K562 (cell line): Measurements from ENCODE around the gene AP1G1. TPM values are rescaled to one million over a fixed set of nuclear protein-coding genes. Genes with fewer than 3 reads are reported as not detected.

Experiments
- BHLHE40 ChIP-seq: IDR thresholded peaks from 2 replicates; pipeline ENCODE4 v1.6.1; 2011; ENCODE audit warnings: low read length, improper control_type of control experiment
- BRD9 ChIP-seq: fragments of 450-650 bp; IDR thresholded peaks from 2 replicates; pipeline ENCODE4 v1.6.1; 2018; ENCODE audit warnings: low read depth; ENCODE audit not compliant: partially characterized antibody
- CHD4 ChIP-seq: fragments of 200-600 bp; sonication (generic); IDR thresholded peaks from 3 replicates; pipeline ENCODE4 v1.6.1; 2012; ENCODE audit warnings: low read depth, mild to moderate bottlenecking, mixed read lengths, low read length, inconsistent platforms; ENCODE audit not compliant: insufficient read depth, insufficient replicate concordance, poor library complexity, severe bottlenecking
- CTBP1 ChIP-seq: fragments of 450-650 bp; IDR thresholded peaks from 2 replicates; pipeline ENCODE4 v1.6.1; 2016; ENCODE audit warnings: borderline replicate concordance
- E2F1 ChIP-seq: sonication (generic); formaldehyde crosslinking; IDR thresholded peaks from 2 replicates; pipeline ENCODE4 v1.8.1; 2023; ENCODE audit warnings: mild to moderate bottlenecking, missing genetic modification reagents, moderate library complexity
- HDAC2 ChIP-seq: fragments of 450-650 bp; IDR thresholded peaks from 2 replicates; pipeline ENCODE4 v1.6.1; 2016; ENCODE audit warnings: mild to moderate bottlenecking
- JUNB ChIP-seq: fragments of 450-650 bp; formaldehyde crosslinking; conservative IDR thresholded peaks from 2 replicates; pipeline ENCODE4 v1.4.0; 2020; ENCODE audit warnings: mild to moderate bottlenecking
- JUND ChIP-seq, 2 experiments: IDR thresholded peaks; 2 replicates in 1 of 2; 3 replicates in 1 of 2; pipeline ENCODE4 v1.6.1; 2011; ENCODE audit warnings: borderline replicate concordance in 2 of 2, low read depth in 2 of 2, low read length in 2 of 2, improper control_type of control experiment in 1 of 2, missing biosample characterization in 1 of 2, missing genetic modification characterization in 1 of 2, missing genetic modification reagents in 1 of 2
- NCOA6 ChIP-seq: fragments of 450-650 bp; IDR thresholded peaks from 2 replicates; pipeline ENCODE4 v1.6.1; 2017; ENCODE audit warnings: mild to moderate bottlenecking
- NFE2 ChIP-seq: IDR thresholded peaks from 2 replicates; pipeline ENCODE4 v1.6.1; 2014; ENCODE audit warnings: antibody characterized with exemption, low read depth
- PHF20 ChIP-seq: fragments of 450-650 bp; IDR thresholded peaks from 2 replicates; pipeline ENCODE4 v1.6.1; 2018; ENCODE audit not compliant: partially characterized antibody
- POLR2A ChIP-seq: fragments of 450-650 bp; conservative IDR thresholded peaks from 2 replicates; pipeline ENCODE4 v1.6.1; 2016
- POLR2H ChIP-seq: IDR thresholded peaks from 2 replicates; pipeline ENCODE4 v1.6.1; 2016; ENCODE audit warnings: missing genetic modification characterization, low read depth, mild to moderate bottlenecking, control low read depth, missing compliant biosample characterization, moderate library complexity
- PREB ChIP-seq: sonication (generic); formaldehyde crosslinking; IDR thresholded peaks from 2 replicates; pipeline ENCODE4 v1.8.1; 2023; ENCODE audit warnings: mild to moderate bottlenecking, missing genetic modification reagents
- RBM25 ChIP-seq: fragments of 200-400 bp; formaldehyde crosslinking; IDR thresholded peaks from 2 replicates; pipeline ENCODE4 v1.6.1; 2018; ENCODE audit warnings: low read length, low read depth, moderate library complexity; ENCODE audit not compliant: severe bottlenecking
- RBM39 ChIP-seq: fragments of 200-400 bp; formaldehyde crosslinking; optimal IDR thresholded peaks from 2 replicates; pipeline ENCODE3; 2018; ENCODE audit warnings: low read depth, low read length
- SIN3A ChIP-seq, 2 experiments: fragments of 150-350 bp in 1 of 2; IDR thresholded peaks; 2 replicates each; pipeline ENCODE4 v1.6.1; 2011 to 2016; ENCODE audit warnings: borderline replicate concordance in 2 of 2, low read depth in 2 of 2, low read length in 2 of 2, mild to moderate bottlenecking in 2 of 2, moderate library complexity in 2 of 2; ENCODE audit not compliant: control insufficient read depth in 1 of 2
- SOX6 ChIP-seq: fragments of 450-650 bp; IDR thresholded peaks from 2 replicates; pipeline ENCODE4 v1.6.1; 2014; ENCODE audit warnings: mild to moderate bottlenecking
- TAF15 ChIP-seq: fragments of 200-400 bp; formaldehyde crosslinking; IDR thresholded peaks from 2 replicates; pipeline ENCODE4 v1.6.1; 2017; ENCODE audit warnings: mild to moderate bottlenecking, low read depth, low read length, moderate library complexity
- TCF3 ChIP-seq: sonication (generic); formaldehyde crosslinking; IDR thresholded peaks from 2 replicates; pipeline ENCODE4 v1.4.0; 2020; ENCODE audit warnings: mild to moderate bottlenecking, missing genetic modification reagents
- ZBTB7A ChIP-seq: IDR thresholded peaks from 2 replicates; pipeline ENCODE4 v1.6.1; 2011; ENCODE audit warnings: low read depth, mild to moderate bottlenecking, low read length, moderate library complexity, borderline replicate concordance; ENCODE audit not compliant: control insufficient read depth
- ZEB2 ChIP-seq: fragments of 450-650 bp; IDR thresholded peaks from 2 replicates; pipeline ENCODE4 v1.6.1; 2016
- ZFP36 ChIP-seq: fragments of 150-350 bp; IDR thresholded peaks from 2 replicates; pipeline ENCODE4 v1.6.1; 2018; ENCODE audit warnings: low read length, low read depth; ENCODE audit not compliant: partially characterized antibody
- ZKSCAN3 ChIP-seq: fragments of 250-450 bp; sonication (Bioruptor Pico); IDR thresholded peaks from 2 replicates; pipeline ENCODE4 v1.4.0; 2020
- ZNF134 ChIP-seq: fragments of 250-450 bp; sonication (Bioruptor Pico); conservative IDR thresholded peaks from 2 replicates; pipeline ENCODE4 v1.4.0; 2020
- ZNF347 ChIP-seq: fragments of 450-650 bp; formaldehyde crosslinking; IDR thresholded peaks from 2 replicates; pipeline ENCODE4 v1.4.0; 2020; ENCODE audit warnings: low read depth, mild to moderate bottlenecking, moderate library complexity
- ZNF699 ChIP-seq: fragments of 250-450 bp; sonication (Bioruptor Pico); IDR thresholded peaks from 2 replicates; pipeline ENCODE4 v1.8.0; 2021; ENCODE audit warnings: mild to moderate bottlenecking, moderate library complexity; ENCODE audit not compliant: insufficient replicate concordance
- ZNF766 ChIP-seq: fragments of 200-800 bp; sonication (Bioruptor generic); conservative IDR thresholded peaks from 2 replicates; pipeline ENCODE4 v1.6.1; 2016; ENCODE audit warnings: missing genetic modification characterization, missing compliant biosample characterization
- polyA plus RNA-seq, 8 experiments: library from polyadenylated mRNA; depleted of rRNA in 4 of 8; stranded (reverse) in 5 of 8; unstranded in 3 of 8; fragments of >200 nt; fragmentation: Nextera tagmentation in 2 of 8; fragmentation: Illumina TruSeq in 1 of 8; extraction: Ambion mirVana in 2 of 8; extraction: Trizol in 1 of 8; gene quantifications; 2 replicates each; pipeline versions ENCODE4 v1.2.1 to v1.2.3, GENCODE V29; 2011 to 2014; ENCODE audit warnings: inconsistent platforms in 1 of 8, missing spikeins in 1 of 8
- total RNA-seq, 7 experiments: library from RNA; depleted of rRNA in 6 of 7; stranded (reverse); fragments of >200 nt in 6 of 7; fragmentation: Illumina TruSeq in 2 of 7; extraction: Trizol in 2 of 7; gene quantifications; 2 replicates each; pipeline versions ENCODE4 v1.2.1 to v1.2.3, GENCODE V29; 2011 to 2021; ENCODE audit warnings: low replicate concordance in 1 of 7

The AP1G1 gene
- total and polyA plus RNA-seq, 9 of the 15 experiments (the other 6 are each of a cell fraction or from before 2014, with no cell fraction given): 7.0 to 59.2 (median 42.0) TPM

- TF ChIP-seq SOX6: peak; percentile 43; the same call in 1 of the 2 replicates
- TF ChIP-seq E2F1 (CRISPR knock-in tag): 0 out of 2 replicates have a peak, but pooled peaks have one; percentile 47
- TF ChIP-seq ZBTB7A: peak; percentile 90; the same call in 1 of the 2 replicates
- TF ChIP-seq BHLHE40: peak; percentile 94
- no peak for TF ChIP-seq RBM39
- no peak for TF ChIP-seq ZNF766 (CRISPR knock-in tag)
- TF ChIP-seq CTBP1: peak; percentile 21; the same call in 1 of the 2 replicates
- TF ChIP-seq HDAC2: 0 out of 2 replicates have a peak, but pooled peaks have one; percentile 40
- no peak for TF ChIP-seq ZNF699 (CRISPR knock-in tag)
- 0 out of 2 replicates have a peak, but pooled peaks have one; percentile 26 for TF ChIP-seq TCF3 (CRISPR knock-in tag)
- peak; percentile 93 for TF ChIP-seq PHF20
- peak; percentile 83 for TF ChIP-seq POLR2A
- TF ChIP-seq BRD9: no peak
- no peak for TF ChIP-seq TAF15
- peak; percentile 94 to 96 for TF ChIP-seq SIN3A (IDR thresholded peaks at IDR 0.05; ENCODE audit: borderline replicate concordance in 2 of 2, control insufficient read depth in 1 of 2, low read depth in 2 of 2, low read length in 2 of 2)
- TF ChIP-seq ZNF134 (CRISPR knock-in tag): no peak
- TF ChIP-seq ZNF347: no peak
- TF ChIP-seq NFE2: no peak
- TF ChIP-seq NCOA6: no peak
- TF ChIP-seq POLR2H (tag): peak; percentile 72
- no peak for TF ChIP-seq ZEB2
- TF ChIP-seq RBM25: no peak
- TF ChIP-seq ZKSCAN3 (CRISPR knock-in tag): no peak
- TF ChIP-seq ZFP36: no peak
- no peak for TF ChIP-seq PREB (CRISPR knock-in tag)
- TF ChIP-seq JUNB (CRISPR knock-in tag): no peak
- TF ChIP-seq JUND (IDR thresholded peaks at IDR 0.05; ENCODE audit: borderline replicate concordance, low read depth, low read length): peak; percentile 77; the same call in 1 of the 2 replicates
- TF ChIP-seq JUND (tag; IDR thresholded peaks at IDR 0.05; ENCODE audit: borderline replicate concordance, low read depth, low read length): no peak; the same call in 2 of the 3 replicates
- no peak for TF ChIP-seq CHD4
Observed at GRCh38 chr16:71845639-71846430, 37.2 kb upstream of the AP1G1 start, which contains the start of gene ATXN1L (continued).
